Measurements from ENCODE around the gene C19orf67.

DNA sequence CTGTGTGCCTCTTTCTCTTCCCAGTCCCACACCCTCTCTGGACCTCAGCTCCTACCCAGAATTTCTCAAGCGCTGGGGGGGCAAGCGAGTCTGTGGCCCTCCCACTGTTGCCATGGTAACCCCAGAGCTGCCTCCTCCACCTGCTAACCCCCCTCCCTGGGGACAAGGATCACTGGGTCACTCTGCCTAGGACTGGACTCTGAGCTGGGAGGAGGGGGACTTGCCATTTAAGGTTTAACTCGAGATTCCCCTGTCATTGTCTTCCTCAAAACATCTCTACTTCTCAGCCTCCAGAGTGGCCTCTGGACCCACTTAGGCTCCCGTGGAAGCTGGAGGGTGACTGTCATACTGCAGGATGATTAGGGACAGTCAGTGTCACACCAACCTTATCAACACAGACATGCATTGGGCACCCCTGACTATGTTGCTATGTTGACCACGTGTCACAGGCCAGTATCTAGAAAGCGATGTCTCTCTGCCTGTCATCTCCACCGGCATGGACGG is 25.9 kb downstream of the C19orf67 start:
- TF ChIP-seq POLR2A (IDR thresholded peaks at IDR 0.05) (no peak), POLR2AphosphoS5 (IDR thresholded peaks at IDR 0.05) (no peak)
- TF ChIP-seq, protein P1, sequence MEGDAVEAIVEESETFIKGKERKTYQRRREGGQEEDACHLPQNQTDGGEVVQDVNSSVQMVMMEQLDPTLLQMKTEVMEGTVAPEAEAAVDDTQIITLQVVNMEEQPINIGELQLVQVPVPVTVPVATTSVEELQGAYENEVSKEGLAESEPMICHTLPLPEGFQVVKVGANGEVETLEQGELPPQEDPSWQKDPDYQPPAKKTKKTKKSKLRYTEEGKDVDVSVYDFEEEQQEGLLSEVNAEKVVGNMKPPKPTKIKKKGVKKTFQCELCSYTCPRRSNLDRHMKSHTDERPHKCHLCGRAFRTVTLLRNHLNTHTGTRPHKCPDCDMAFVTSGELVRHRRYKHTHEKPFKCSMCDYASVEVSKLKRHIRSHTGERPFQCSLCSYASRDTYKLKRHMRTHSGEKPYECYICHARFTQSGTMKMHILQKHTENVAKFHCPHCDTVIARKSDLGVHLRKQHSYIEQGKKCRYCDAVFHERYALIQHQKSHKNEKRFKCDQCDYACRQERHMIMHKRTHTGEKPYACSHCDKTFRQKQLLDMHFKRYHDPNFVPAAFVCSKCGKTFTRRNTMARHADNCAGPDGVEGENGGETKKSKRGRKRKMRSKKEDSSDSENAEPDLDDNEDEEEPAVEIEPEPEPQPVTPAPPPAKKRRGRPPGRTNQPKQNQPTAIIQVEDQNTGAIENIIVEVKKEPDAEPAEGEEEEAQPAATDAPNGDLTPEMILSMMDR (IDR thresholded peaks at IDR 0.05 in 8 of 11, conservative IDR thresholded peaks at IDR 0.05 in 3 of 11), result no peak

Measured in spleen (tissue), 7 donors.